ENCODE data around the gene ATG7.
"Not testable (repeated sequence)": the region's sequence is repeated elsewhere in the genome, so short reads cannot be mapped to it uniquely, and the experiment has no call there.

- not testable (repeated sequence) for TF ChIP-seq EP300, POLR2A, CTCF (IDR thresholded peaks at IDR 0.05)
Measured at GRCh38 chr3:11513125-11513816, 241.1 kb downstream of the ATG7 start.
